ENCODE measurements around the gene SERPINH1. TPM values are rescaled to one million over a fixed set of nuclear protein-coding genes. Genes with fewer than 3 reads are reported as not detected.
A peak's percentile ranks its signal among the peaks of the same experiment; 100 is the strongest.

SERPINH1 gene
- total RNA-seq, 4 donors from 2014 or later: 134 to 847 (median 280) TPM

GRCh38 chr11:75574698-75575602 lies 12.9 kb downstream of the SERPINH1 start:
- no peaks in the 10 kb centered on the region for H3K36me3 ChIP-seq
- intact Hi-C loops (cut with DNase I; ENCODE audit: low total_unique reads): no loop called here
- H3K4me3 ChIP-seq: no peak overlapping the region
- H3K27ac ChIP-seq: peak overlapping the region in 1 of 2 donors; percentile 11
- H3K4me1 ChIP-seq: peaks cover 0 to 6% of the 10 kb centered on the region in 2 donors
- no peaks in the 10 kb centered on the region for H3K27me3 ChIP-seq
- TF ChIP-seq, protein P1, sequence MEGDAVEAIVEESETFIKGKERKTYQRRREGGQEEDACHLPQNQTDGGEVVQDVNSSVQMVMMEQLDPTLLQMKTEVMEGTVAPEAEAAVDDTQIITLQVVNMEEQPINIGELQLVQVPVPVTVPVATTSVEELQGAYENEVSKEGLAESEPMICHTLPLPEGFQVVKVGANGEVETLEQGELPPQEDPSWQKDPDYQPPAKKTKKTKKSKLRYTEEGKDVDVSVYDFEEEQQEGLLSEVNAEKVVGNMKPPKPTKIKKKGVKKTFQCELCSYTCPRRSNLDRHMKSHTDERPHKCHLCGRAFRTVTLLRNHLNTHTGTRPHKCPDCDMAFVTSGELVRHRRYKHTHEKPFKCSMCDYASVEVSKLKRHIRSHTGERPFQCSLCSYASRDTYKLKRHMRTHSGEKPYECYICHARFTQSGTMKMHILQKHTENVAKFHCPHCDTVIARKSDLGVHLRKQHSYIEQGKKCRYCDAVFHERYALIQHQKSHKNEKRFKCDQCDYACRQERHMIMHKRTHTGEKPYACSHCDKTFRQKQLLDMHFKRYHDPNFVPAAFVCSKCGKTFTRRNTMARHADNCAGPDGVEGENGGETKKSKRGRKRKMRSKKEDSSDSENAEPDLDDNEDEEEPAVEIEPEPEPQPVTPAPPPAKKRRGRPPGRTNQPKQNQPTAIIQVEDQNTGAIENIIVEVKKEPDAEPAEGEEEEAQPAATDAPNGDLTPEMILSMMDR (IDR thresholded peaks at IDR 0.05): peak in 1 of 4 experiments; percentile 9
- no peak for TF ChIP-seq POLR2A (IDR thresholded peaks at IDR 0.05)
- no peak for DNase-seq
- no peaks in the 10 kb centered on the region for H3K9me3 ChIP-seq

DNA sequence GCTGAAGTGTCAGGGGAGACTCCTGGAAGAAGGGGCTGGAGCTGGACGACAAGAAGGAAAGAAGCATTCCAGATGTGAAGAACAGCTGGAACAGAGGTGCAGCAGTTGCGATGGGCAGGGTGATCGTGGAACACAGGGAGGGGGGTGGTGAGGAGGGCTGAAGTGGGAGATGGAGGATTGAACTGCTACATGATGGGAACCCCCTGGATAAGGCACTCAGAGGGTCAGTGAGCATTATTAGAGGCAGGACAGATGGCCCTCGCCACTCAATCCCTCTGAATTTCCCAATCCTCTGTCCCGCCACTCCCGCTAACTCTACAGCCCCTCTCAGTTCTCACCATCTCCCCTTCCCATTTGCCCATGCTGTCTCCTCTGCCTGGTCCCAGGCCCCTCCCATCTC lies 14.0 kb downstream of the SERPINH1 start:
- no peak overlapping the region for H3K4me3 ChIP-seq
- H3K4me1 ChIP-seq: no peaks in the 10 kb centered on the region
- TF ChIP-seq, protein P1 (IDR thresholded peaks at IDR 0.05): no peak
- TF ChIP-seq POLR2A (IDR thresholded peaks at IDR 0.05): no peak
- peak overlapping the region in 1 of 2 donors; percentile 52 for H3K27ac ChIP-seq
- no peaks in the 10 kb centered on the region for H3K27me3 ChIP-seq
- no peak for DNase-seq
- intact Hi-C loops (cut with DNase I; ENCODE audit: low total_unique reads): no loop called here
- no peaks in the 10 kb centered on the region for H3K36me3 ChIP-seq
- H3K9me3 ChIP-seq: no peaks in the 10 kb centered on the region

DNA sequence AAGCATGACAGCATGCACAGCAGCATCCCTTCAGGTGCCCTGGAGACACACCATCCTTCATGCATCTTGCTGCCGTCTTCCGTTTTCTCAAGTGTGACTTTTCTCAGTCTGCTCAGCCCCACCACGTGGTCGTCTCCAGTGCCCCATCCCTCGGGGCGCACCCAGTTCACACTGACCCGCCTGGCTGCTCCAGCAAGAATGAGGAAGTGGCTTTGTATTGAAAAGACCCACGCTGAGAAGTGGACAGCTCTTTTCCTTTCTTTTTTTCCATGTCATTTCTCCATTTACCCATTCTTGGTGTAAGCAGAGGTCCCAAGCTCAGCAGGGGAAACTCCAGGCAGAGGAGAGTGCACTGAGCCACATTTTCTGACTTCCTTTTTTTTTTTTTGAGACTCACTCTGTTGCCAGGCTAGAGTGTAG lies 14.5 kb downstream of the SERPINH1 start:
- Histone ChIP-seq H3K36me3 (no peaks in the 10 kb centered on the region), H3K9me3 (no peaks in the 10 kb centered on the region), H3K4me1 (no peaks in the 10 kb centered on the region), H3K27me3 (no peaks in the 10 kb centered on the region), H3K27ac (peak overlapping the region; percentile 1 to 52), H3K4me3 (no peak overlapping the region)
- no peak for DNase-seq
- TF ChIP-seq POLR2A (IDR thresholded peaks at IDR 0.05): no peak
- TF ChIP-seq, protein P1 (IDR thresholded peaks at IDR 0.05): no peak
- intact Hi-C loops (cut with DNase I; ENCODE audit: low total_unique reads): no loop called here

GRCh38 chr11:75577207-75577606 lies 15.2 kb downstream of the SERPINH1 start:
- TF ChIP-seq, protein P1 (IDR thresholded peaks at IDR 0.05): peak; percentile 31 to 63 (median 52)
- TF ChIP-seq POLR2A (IDR thresholded peaks at IDR 0.05): no peak
- peak overlapping the region; percentile 1 to 52 for H3K27ac ChIP-seq
- no peaks in the 10 kb centered on the region for H3K36me3 ChIP-seq
- H3K4me3 ChIP-seq: no peak overlapping the region
- intact Hi-C loops (cut with DNase I; ENCODE audit: low total_unique reads): no loop called here
- no peaks in the 10 kb centered on the region for H3K4me1 ChIP-seq
- H3K9me3 ChIP-seq: no peaks in the 10 kb centered on the region
- H3K27me3 ChIP-seq: no peaks in the 10 kb centered on the region
- DNase-seq: peak; percentile 66 to 69

- Histone ChIP-seq H3K4me3 (no peak overlapping the region), H3K4me1 (no peaks in the 10 kb centered on the region), H3K9me3 (no peaks in the 10 kb centered on the region), H3K36me3 (no peaks in the 10 kb centered on the region), H3K27ac (no peak overlapping the region), H3K27me3 (no peaks in the 10 kb centered on the region)
- DNase-seq: no peak
- TF ChIP-seq, protein P1 (IDR thresholded peaks at IDR 0.05): no peak
- no peak for TF ChIP-seq POLR2A (IDR thresholded peaks at IDR 0.05)
- intact Hi-C loops (cut with DNase I; ENCODE audit: low total_unique reads): no loop called here
Measured at GRCh38 chr11:75578977-75579376, 16.9 kb downstream of the SERPINH1 start.

Measured in uterus (tissue), 4 donors.